Central memory CD8-positive, alpha-beta T cell (primary cell): ENCODE results near the gene THBS3.
A peak's percentile ranks its signal among the peaks of the same experiment; 100 is the strongest.
"Not testable (repeated sequence)": the region's sequence is repeated elsewhere in the genome, so short reads cannot be mapped to it uniquely, and the experiment has no call there.

ENCODE experiments used
- ATAC-seq: fragments of 150-1000 bp; cut with Tn5 transposase; replicated peaks from 2 replicates; pipeline ENCODE4 v1.10.0; 2022; ENCODE audit warnings: mild to moderate bottlenecking, moderate FRiP score, moderate number of reproducible peaks; ENCODE audit not compliant: poor library complexity, severe bottlenecking; ENCODE audit errors: extremely low read depth
- DNase-seq, 2 donors: peaks; one replicate each; pipeline ENCODE4 v3.0.0; 2021; ENCODE audit warnings: low spot score in 2 of 2
- H3K27ac Mint-ChIP-seq: one replicate; pipeline ENCODE4 v1.8.0; 2022; ENCODE audit warnings: low read depth, mild to moderate bottlenecking, moderate library complexity, mixed read lengths
- H3K27me3 Mint-ChIP-seq: one replicate; pipeline ENCODE4 v1.8.0; 2022; ENCODE audit warnings: mixed read lengths
- H3K36me3 Mint-ChIP-seq: one replicate; pipeline ENCODE4 v1.8.0; 2022; ENCODE audit warnings: mild to moderate bottlenecking, moderate library complexity, mixed read lengths; ENCODE audit not compliant: insufficient read depth
- H3K4me1 Mint-ChIP-seq: one replicate; pipeline ENCODE4 v1.8.0; 2022; ENCODE audit warnings: mixed read lengths
- H3K4me3 Mint-ChIP-seq: one replicate; pipeline ENCODE4 v1.8.0; 2022; ENCODE audit warnings: mild to moderate bottlenecking, moderate library complexity, mixed read lengths
- H3K9me3 Mint-ChIP-seq: one replicate; pipeline ENCODE4 v1.8.0; 2022; ENCODE audit warnings: mixed read lengths

Gene THBS3

DNA sequence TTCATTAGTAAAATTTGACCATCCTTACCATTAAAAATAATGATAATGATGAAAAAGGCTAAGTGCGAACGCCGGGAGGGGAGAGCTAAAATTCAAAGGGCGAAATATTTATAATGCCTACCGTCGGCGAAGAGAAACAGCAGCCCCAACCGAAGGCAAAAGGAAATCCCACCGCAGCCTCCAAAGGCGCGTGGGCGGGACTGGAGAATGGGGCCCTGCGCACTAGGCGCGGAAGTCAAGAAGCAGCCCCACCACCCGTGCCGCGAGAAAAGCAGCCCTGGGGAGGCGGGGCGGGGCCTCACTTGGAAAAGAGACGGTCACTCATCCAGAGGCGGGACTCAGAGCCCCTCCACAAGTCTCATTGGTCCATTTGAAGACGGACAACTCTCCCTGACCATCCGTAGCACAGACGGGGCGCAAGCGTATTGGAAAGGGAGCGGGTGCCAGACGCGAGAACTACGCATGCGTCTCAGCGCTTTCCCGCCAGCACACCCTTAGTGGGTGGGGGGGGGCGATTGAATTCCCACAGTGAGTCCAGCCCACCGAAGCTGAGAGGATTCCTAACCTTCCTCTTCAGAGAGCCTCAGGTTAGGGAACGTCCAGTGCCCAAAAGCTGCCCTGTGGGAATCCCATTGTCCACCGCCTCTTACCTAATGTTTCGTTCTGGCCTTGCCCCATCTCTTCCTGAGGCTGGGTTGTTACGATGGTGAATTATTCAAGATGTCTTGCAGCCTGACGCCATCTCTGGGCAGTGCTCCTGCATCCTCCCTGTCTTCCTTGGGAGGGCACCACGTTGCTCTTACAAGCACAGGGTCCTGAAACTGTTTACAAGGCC is 19.8 kb upstream of the THBS3 start:
- Mint-ChIP-seq H3K4me1 (peaks cover 20% of the 10 kb centered on the region), H3K9me3 (no peaks in the 10 kb centered on the region), H3K27me3 (no peaks in the 10 kb centered on the region), H3K36me3 (peaks cover 4% of the 10 kb centered on the region), H3K27ac (peak overlapping the region; percentile 95), H3K4me3 (peak overlapping the region; percentile 79)
- DNase-seq (peak; percentile 92 to 95), ATAC-seq (peak; percentile 93)

DNA sequence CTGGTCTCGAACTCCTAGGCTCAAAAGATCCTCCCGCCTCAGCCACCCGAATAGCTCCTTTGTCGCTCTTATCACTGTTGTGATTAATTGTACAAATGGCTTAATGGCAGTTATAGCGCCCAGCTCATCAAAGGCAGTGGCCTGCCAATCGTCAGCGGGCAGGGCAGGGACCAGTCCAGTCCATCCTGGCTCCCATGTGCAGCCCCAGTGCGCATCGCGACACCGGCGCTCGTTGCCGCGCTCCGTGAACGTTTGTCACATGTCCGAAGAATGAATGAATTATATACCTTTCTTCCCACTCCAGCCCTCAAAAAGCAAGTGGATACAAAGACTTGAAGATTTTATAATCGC is 19.2 kb upstream of the THBS3 start:
- Mint-ChIP-seq H3K4me3 (peak overlapping the region; percentile 79), H3K36me3 (peaks cover 4% of the 10 kb centered on the region), H3K9me3 (no peaks in the 10 kb centered on the region), H3K27ac (peak overlapping the region; percentile 95), H3K4me1 (peaks cover 20% of the 10 kb centered on the region), H3K27me3 (no peaks in the 10 kb centered on the region)
- ATAC-seq (peak; percentile 3), DNase-seq (no peak)

DNA sequence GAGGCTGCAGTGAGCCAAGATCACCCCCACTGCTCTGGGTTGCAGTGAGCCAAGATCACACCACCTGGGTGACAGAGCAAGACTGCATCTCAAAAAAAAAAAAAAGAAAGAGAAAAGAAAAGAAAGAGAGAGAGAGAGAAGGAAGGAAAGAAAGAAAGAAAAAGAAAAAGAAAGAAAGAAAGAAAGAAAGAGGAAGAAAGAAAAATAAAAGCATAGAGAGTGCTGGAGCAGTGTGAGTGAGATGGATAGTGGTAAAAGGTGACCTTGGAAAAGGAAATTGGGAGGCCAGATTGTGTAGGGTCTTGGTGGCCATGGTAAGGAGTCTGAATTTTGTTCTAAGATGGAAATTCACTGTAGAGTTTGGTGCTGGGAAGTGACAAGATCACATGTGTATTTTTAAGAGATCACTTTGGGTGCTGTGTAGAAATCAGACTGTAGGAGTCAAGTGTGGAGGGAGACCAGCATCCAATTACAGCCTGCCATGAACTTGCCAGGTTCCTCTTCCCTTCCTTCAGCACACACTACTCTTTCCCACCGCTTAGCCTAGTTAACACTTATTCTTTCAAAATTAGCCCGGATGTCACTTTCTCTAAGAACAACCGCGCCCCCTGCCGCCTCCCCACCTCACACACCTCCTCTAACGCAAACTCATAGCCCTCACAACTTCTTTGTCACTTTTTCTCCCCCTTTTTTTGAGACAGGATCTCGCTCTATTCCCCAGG is 18.7 kb upstream of the THBS3 start:
- Mint-ChIP-seq H3K4me1 (peaks cover 20% of the 10 kb centered on the region), H3K27ac (peak overlapping the region; percentile 95), H3K27me3 (no peaks in the 10 kb centered on the region), H3K4me3 (peak overlapping the region; percentile 79), H3K36me3 (peaks cover 4% of the 10 kb centered on the region), H3K9me3 (no peaks in the 10 kb centered on the region)
- DNase-seq (peak; percentile 63 to 74), ATAC-seq (peak; percentile 72)

DNA sequence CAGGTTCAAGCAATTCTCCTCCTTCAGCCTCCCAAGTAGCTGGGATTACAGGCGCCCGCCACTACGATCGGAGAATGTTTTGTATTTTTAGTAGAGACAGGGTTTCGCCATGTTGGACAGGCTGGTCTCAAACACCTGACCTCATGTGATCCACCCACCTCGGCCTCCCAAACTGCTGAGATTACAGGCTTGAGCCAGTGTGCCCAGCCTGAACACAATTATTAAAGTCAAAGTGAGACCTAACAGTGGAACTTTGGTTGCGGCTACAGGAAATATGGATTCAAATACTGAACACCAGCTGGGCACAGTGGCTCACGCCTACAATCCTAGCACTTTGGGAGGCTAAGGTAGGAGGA is 17.7 kb upstream of the THBS3 start:
- not testable (repeated sequence) for DNase-seq, H3K27ac Mint-ChIP-seq, H3K9me3 Mint-ChIP-seq, H3K36me3 Mint-ChIP-seq, H3K4me3 Mint-ChIP-seq, H3K27me3 Mint-ChIP-seq, ATAC-seq
- H3K4me1 Mint-ChIP-seq: peaks cover 20% of the 10 kb centered on the region

DNA sequence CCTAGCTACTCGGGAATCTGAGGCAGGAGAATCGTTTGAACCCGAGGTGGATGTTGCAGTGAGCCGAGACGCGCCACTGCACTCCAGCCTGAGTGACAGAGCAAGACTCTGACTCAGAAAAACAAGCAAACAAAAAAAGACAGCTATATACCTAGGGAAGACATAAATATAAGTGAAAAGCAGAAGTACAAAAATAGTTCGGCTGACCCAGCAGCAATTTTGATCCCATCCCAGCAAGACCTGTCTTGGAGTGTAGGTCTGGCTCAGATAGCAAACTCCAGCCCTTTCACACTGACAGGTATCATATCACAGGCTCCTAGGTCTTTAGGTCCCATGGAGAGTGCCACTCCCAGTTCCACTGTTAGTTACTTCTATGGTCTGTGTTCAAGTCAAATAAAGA is 15.3 kb upstream of the THBS3 start:
- H3K4me3 Mint-ChIP-seq: no peak overlapping the region
- no peak overlapping the region for H3K27ac Mint-ChIP-seq
- DNase-seq (no peak), ATAC-seq (no peak)
- H3K36me3 Mint-ChIP-seq: peaks cover 4% of the 10 kb centered on the region
- no peaks in the 10 kb centered on the region for H3K9me3 Mint-ChIP-seq
- peaks cover 36% of the 10 kb centered on the region for H3K4me1 Mint-ChIP-seq
- no peaks in the 10 kb centered on the region for H3K27me3 Mint-ChIP-seq

DNA sequence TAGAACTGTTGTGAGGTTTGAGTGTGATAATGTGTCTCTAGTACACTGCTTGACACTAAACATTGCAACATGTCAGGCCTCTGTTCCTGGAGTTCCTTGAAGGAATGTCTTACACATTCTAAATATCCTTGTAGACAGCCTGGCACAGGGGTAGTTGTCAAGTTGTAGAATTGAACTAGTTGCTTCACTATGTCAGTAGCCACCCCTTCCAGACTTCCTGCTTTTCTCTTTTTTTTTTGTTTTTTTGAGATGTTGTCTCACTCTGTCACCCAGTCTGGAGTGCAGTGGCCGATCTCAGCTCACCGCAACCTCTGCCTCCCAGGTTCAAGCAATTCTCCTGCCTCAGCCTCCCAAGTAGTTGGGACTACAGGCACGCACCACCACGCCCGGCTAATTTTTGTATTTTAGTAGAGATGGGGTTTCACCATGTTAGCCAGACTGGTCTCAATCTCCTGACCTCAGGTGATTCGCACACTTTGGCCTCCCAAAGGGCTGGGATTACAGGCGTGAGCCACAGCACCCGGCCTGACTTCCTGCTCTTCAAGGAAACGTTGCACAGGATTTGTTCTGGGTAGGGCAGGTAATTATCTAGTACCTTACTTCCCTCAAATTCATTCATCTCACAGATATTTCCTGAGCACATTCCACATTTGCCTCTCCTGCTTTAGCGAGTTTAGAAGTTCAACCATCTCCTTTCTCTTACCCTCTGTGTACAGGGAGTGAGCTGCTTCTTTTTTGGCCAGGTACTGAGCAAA is 12.7 kb upstream of the THBS3 start:
- not testable (repeated sequence) for H3K9me3 Mint-ChIP-seq, H3K36me3 Mint-ChIP-seq, H3K4me3 Mint-ChIP-seq, H3K27ac Mint-ChIP-seq, H3K27me3 Mint-ChIP-seq, DNase-seq, ATAC-seq
- H3K4me1 Mint-ChIP-seq: peaks cover 16% of the 10 kb centered on the region

DNA sequence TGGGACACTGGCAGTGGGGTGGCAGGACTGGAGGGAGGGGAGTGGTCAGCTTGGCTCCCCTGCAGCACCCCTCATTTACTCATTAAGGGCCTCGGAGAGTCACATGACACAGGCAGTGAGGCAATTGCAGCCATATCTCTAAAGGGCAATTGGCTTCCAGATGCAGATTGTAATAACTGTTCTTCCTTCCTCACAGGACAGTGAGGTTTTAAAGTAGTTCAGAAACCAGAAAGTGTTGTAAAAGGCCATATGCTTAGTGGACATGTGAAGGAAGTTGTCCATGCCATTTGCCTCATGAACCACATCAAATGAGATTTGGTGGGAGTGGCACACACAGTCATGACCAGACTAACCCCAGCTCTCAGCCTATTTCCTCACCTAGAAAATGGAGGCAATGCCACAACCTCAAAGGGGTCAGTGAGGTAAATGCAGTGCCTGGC is 11.9 kb upstream of the THBS3 start:
- Mint-ChIP-seq H3K9me3 (no peaks in the 10 kb centered on the region), H3K4me3 (no peak overlapping the region), H3K27me3 (no peaks in the 10 kb centered on the region), H3K4me1 (peaks cover 16% of the 10 kb centered on the region), H3K36me3 (no peaks in the 10 kb centered on the region), H3K27ac (peak overlapping the region; percentile 16)
- ATAC-seq (peak; percentile 22), DNase-seq (no peak)

DNA sequence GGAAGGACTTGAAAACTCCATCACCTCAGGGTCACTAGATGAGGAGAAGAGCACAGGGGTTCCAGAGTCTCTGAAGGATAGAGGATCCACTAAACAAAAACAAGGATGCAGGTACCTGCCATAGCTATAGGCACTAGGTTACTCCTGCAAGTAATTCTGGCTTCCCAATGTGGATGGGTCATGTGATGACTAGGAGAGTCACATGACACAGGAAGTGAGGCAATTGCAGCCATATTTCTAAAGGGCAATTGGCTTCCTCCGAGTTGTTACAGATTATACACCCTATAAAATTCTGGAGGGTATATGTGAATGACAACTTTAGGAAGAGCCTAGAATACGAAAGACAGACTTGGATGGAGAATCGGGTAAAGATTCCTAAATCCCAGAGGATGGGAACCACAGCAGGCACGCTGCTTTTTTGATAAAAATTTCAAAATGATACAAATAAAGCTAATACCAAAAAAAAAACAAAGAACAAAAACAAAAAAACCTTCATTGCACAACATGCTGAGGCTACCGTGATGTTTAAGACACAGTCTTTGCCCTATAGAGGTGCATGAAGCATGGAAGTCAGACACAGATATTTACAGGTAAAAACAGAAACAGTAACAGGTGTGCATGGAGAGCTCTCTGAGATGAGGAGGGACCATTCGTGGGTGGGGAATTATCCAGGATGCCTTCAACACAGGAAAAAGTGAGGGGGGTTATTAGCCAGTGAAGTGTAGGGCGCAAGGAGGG is 11.3 kb upstream of the THBS3 start:
- no peak for ATAC-seq
- peaks cover 16% of the 10 kb centered on the region for H3K4me1 Mint-ChIP-seq

DNA sequence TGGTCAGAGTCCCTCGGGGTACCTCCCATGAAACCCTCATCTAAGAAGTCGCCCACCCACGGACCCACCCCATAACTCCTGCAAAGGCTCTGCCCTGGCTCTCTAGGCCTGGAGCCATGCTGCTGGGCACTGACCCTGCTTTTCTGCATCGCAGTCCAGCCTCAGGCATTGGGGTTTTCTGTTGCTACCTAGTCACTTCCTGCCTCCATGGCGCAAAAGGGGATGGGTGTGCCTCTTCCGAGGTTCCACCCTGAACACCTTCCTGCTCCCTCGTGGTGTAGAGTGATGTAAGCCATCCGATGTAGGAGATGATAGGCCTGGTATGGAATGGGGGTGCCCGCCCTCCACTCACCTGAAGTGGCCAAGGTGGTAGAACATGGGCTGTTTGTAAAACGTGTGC is 7.0 kb upstream of the THBS3 start:
- H3K27ac Mint-ChIP-seq, H3K9me3 Mint-ChIP-seq, H3K36me3 Mint-ChIP-seq, DNase-seq, H3K27me3 Mint-ChIP-seq, H3K4me3 Mint-ChIP-seq: not testable (repeated sequence)
- peaks cover 12% of the 10 kb centered on the region for H3K4me1 Mint-ChIP-seq
- ATAC-seq: peak; percentile 34

More for the DNA sequence above, 11.3 kb upstream of the THBS3 start:
- Mint-ChIP-seq H3K4me3 (no peak overlapping the region), H3K36me3 (no peaks in the 10 kb centered on the region), H3K9me3 (no peaks in the 10 kb centered on the region), H3K27ac (peak overlapping the region; percentile 16), H3K27me3 (no peaks in the 10 kb centered on the region)
- DNase-seq: no peak

DNA sequence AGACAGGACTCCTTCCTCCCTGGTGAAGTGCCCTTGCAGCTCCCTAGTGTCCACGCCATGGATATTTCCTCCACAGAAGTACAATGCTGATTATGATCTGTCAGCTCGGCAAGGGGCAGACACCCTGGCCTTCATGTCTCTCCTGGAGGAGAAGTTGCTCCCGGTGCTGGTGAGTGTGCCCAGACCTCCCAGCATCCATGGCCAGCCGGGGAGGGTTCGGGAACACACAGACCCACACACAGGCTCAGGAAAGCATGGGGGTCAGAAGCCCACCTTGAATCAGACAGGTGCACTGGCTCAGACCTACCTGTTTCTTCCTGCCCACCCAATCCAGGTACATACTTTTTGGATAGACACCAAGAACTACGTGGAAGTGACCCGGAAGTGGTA is 4.3 kb upstream of the THBS3 start:
- ATAC-seq, H3K27ac Mint-ChIP-seq, H3K4me3 Mint-ChIP-seq, H3K9me3 Mint-ChIP-seq, H3K27me3 Mint-ChIP-seq, DNase-seq: not testable (repeated sequence)
- Mint-ChIP-seq H3K36me3 (peaks cover 18% of the 10 kb centered on the region), H3K4me1 (peaks cover 15% of the 10 kb centered on the region)

DNA sequence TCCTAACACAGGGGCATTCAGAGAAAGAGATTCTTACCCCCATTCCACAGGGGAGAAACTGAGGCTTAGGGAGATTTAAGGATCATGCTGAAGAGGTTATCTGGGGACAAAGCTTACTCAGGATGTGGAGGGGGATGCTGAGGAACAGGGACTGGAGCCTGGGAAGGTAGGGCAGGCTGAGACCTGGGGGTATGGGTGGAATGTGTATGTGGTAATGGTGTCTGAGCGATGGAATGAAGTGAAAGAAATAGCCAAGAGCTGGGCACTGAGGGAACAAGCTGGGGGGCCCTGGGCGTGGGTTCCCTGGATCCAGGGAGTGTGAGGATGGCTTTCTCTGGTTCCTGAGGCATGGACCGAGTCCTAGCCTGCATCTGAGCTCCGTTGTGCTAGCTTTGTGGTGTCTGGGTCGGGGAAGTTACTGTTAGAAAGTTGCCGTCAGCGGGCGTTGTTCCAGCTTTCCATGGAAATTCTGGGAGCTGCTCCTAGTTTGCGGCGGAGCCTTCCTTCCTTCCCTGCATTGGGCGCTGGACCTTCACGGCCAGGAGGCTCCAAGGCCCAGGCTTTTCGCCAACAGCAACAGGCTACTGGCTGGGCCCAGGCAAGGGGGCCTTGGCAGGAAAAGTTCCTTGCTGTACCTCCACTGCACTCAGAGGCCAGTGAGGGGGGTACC is 3.8 kb upstream of the THBS3 start:
- DNase-seq, ATAC-seq, H3K27ac Mint-ChIP-seq, H3K27me3 Mint-ChIP-seq, H3K4me3 Mint-ChIP-seq, H3K9me3 Mint-ChIP-seq: not testable (repeated sequence)
- H3K4me1 Mint-ChIP-seq: peaks cover 20% of the 10 kb centered on the region
- H3K36me3 Mint-ChIP-seq: peaks cover 19% of the 10 kb centered on the region
